Natural killer cell (primary cell): ENCODE results near the gene ZCCHC8. TPM values are rescaled to one million over a fixed set of nuclear protein-coding genes. Genes with fewer than 3 reads are reported as not detected.

Experiments used
- ATAC-seq, 3 donors: fragments of 150-1000 bp in 2 of 3; fragments of 200-7000 bp in 1 of 3; cut with Tn5 transposase; 1 replicate in 1 of 3; 2 replicates in 2 of 3; pipeline ENCODE4 v1.10.0; 2021; ENCODE audit warnings: mild to moderate bottlenecking in 2 of 3, moderate library complexity in 2 of 3
- DNase-seq, 2 donors: peaks; one replicate each; pipeline versions ENCODE4 v3.0.0 to v3.0.0-alpha.2; 2013 to 2021; ENCODE audit warnings: mixed read lengths in 1 of 2
- H3K27ac ChIP-seq: one replicate; pipeline ENCODE4 v1.5.1; 2013; ENCODE audit warnings: mild to moderate bottlenecking, low read length
- H3K27me3 ChIP-seq: one replicate; pipeline ENCODE4 v1.6.1; 2013; ENCODE audit warnings: low read length; ENCODE audit not compliant: control insufficient read depth, insufficient read depth
- H3K36me3 ChIP-seq: one replicate; pipeline ENCODE4 v1.6.1; 2013; ENCODE audit warnings: low read length; ENCODE audit not compliant: control insufficient read depth, insufficient read depth
- H3K4me1 ChIP-seq: one replicate; pipeline ENCODE4 v1.6.1; 2013; ENCODE audit warnings: low read length; ENCODE audit not compliant: control insufficient read depth, insufficient read depth
- H3K4me3 ChIP-seq: one replicate; pipeline ENCODE4 v1.5.1; 2013; ENCODE audit warnings: low read length
- H3K9me3 ChIP-seq: one replicate; pipeline ENCODE4 v1.6.1; 2013; ENCODE audit warnings: low read length; ENCODE audit not compliant: control insufficient read depth, insufficient read depth
- H3K27ac Mint-ChIP-seq, 2 donors: one replicate each; pipeline ENCODE4 v1.8.0; 2022; ENCODE audit warnings: mild to moderate bottlenecking in 2 of 2, mixed read lengths in 2 of 2, moderate library complexity in 1 of 2
- H3K27me3 Mint-ChIP-seq, 2 donors: one replicate each; pipeline ENCODE4 v1.8.0; 2022; ENCODE audit warnings: low read depth in 2 of 2, mixed read lengths in 2 of 2
- H3K36me3 Mint-ChIP-seq: one replicate; pipeline ENCODE4 v1.8.0; 2022; ENCODE audit warnings: mixed read lengths
- H3K4me1 Mint-ChIP-seq, 2 donors: one replicate each; pipeline ENCODE4 v1.8.0; 2022; ENCODE audit warnings: mixed read lengths in 2 of 2
- H3K4me3 Mint-ChIP-seq: one replicate; pipeline ENCODE4 v1.8.0; 2022; ENCODE audit warnings: mild to moderate bottlenecking, moderate library complexity, mixed read lengths
- H3K9me3 Mint-ChIP-seq, 2 donors: one replicate each; pipeline ENCODE4 v1.8.0; 2022; ENCODE audit warnings: mixed read lengths in 2 of 2
- CTCF ChIP-seq: fragments of 200-600 bp; IDR thresholded peaks from one replicate; pipeline ENCODE4 v1.8.0; 2022; ENCODE audit warnings: antibody characterized with exemption
- WGBS: methylation state at CpG from one replicate; pipeline ENCODE4 v1.1.7; 2013; ENCODE audit warnings: missing lambda C conversion rate; ENCODE audit not compliant: insufficient coverage; 5-methylcytosine and 5-hydroxymethylcytosine counted together
- intact Hi-C: fragments of 100-400 bp; cut with micrococcal nuclease; formaldehyde crosslinking; loops from one replicate; pipeline ENCODE4 v1.14.2; 2022
- total RNA-seq, 4 donors: library from RNA; stranded (reverse); fragments of 120-200 nt in 1 of 4; gene quantifications; one replicate each; pipeline versions ENCODE4 v1.2.3 to v1.2.4, GENCODE V29; 2013 to 2022

The ZCCHC8 gene
- total RNA-seq: 10 to 100 TPM; 57.7 to 71.6 (median 66.6) TPM
- total RNA-seq (2013): 45.0 TPM

GRCh38 chr12:122500685-122501488 is at the start of gene ZCCHC8:
TSS of gene ZCCHC8 (minus strand) at chr12:122500932. CDS start at chr12:122500840, 92 bp downstream.
- H3K9me3 ChIP-seq: no peaks in the 10 kb centered on the region
- peak within 1 kb of the TSS; percentile 83 for H3K4me3 ChIP-seq
- intact Hi-C loops: loop anchor here (1.0 to 5.0 kb wide), 3 partner anchors 26 to 699 kb away; partner anchors contain the start of genes DIABLO, KNTC1 and SETD1B
- peaks cover 28% of the 10 kb centered on the region for H3K36me3 ChIP-seq
- ATAC-seq (peak; percentile 93 to 99 (median 94)), DNase-seq (peak; percentile 92 to 98)
- no peaks in the 10 kb centered on the region for H3K27me3 ChIP-seq
- Mint-ChIP-seq H3K27ac (peak within 1 kb of the TSS; percentile 95 to 97), H3K9me3 (no peaks in the 10 kb centered on the region), H3K4me1 (peaks cover 19 to 30% of the 10 kb centered on the region in 2 donors), H3K27me3 (no peaks in the 10 kb centered on the region), H3K36me3 (peaks cover under 1% of the 10 kb centered on the region), H3K4me3 (peak within 1 kb of the TSS; percentile 98)
- TF ChIP-seq CTCF: no peak
- H3K27ac ChIP-seq: peak within 1 kb of the TSS; percentile 96
- WGBS: under 1% methylated on average over 52 of the region's 52 CpGs
- peaks cover 26% of the 10 kb centered on the region for H3K4me1 ChIP-seq

GRCh38 chr12:122547330-122547729 is 46.6 kb upstream of the ZCCHC8 start:
- WGBS: 92% methylated on average over 1 of the region's 5 CpGs
- H3K9me3 Mint-ChIP-seq: no peaks in the 10 kb centered on the region

GRCh38 chr12:122545855-122546254 is 45.1 kb upstream of the ZCCHC8 start:
- Mint-ChIP-seq H3K4me3 (no peak overlapping the region), H3K27me3 (no peaks in the 10 kb centered on the region), H3K4me1 (no peaks in the 10 kb centered on the region), H3K27ac (no peak overlapping the region), H3K9me3 (no peaks in the 10 kb centered on the region), H3K36me3 (peaks cover 5% of the 10 kb centered on the region)
- Histone ChIP-seq H3K9me3 (no peaks in the 10 kb centered on the region), H3K4me3 (no peak overlapping the region), H3K36me3 (peaks cover 33% of the 10 kb centered on the region), H3K27ac (no peak overlapping the region), H3K27me3 (no peaks in the 10 kb centered on the region), H3K4me1 (no peaks in the 10 kb centered on the region)
- intact Hi-C loops: no loop called here
- 89% methylated on average over 2 of the region's 2 CpGs for WGBS
- DNase-seq (no peak), ATAC-seq (no peak)
- no peak for TF ChIP-seq CTCF

More at GRCh38 chr12:122547330-122547729, 46.6 kb upstream of the ZCCHC8 start:
- Mint-ChIP-seq H3K27ac (no peak overlapping the region), H3K4me3 (no peak overlapping the region), H3K27me3 (no peaks in the 10 kb centered on the region), H3K4me1 (no peaks in the 10 kb centered on the region), H3K36me3 (peaks cover 13% of the 10 kb centered on the region)
- no peak for ATAC-seq
- intact Hi-C loops: no loop called here
- Histone ChIP-seq H3K9me3 (no peaks in the 10 kb centered on the region), H3K36me3 (peaks cover 41% of the 10 kb centered on the region), H3K27ac (no peak overlapping the region), H3K4me1 (no peaks in the 10 kb centered on the region), H3K27me3 (no peaks in the 10 kb centered on the region), H3K4me3 (no peak overlapping the region)
- no peak for TF ChIP-seq CTCF
- no peak for DNase-seq
